ENCODE results near the gene SORL1-AS1.

SORL1-AS1 gene

DNA sequence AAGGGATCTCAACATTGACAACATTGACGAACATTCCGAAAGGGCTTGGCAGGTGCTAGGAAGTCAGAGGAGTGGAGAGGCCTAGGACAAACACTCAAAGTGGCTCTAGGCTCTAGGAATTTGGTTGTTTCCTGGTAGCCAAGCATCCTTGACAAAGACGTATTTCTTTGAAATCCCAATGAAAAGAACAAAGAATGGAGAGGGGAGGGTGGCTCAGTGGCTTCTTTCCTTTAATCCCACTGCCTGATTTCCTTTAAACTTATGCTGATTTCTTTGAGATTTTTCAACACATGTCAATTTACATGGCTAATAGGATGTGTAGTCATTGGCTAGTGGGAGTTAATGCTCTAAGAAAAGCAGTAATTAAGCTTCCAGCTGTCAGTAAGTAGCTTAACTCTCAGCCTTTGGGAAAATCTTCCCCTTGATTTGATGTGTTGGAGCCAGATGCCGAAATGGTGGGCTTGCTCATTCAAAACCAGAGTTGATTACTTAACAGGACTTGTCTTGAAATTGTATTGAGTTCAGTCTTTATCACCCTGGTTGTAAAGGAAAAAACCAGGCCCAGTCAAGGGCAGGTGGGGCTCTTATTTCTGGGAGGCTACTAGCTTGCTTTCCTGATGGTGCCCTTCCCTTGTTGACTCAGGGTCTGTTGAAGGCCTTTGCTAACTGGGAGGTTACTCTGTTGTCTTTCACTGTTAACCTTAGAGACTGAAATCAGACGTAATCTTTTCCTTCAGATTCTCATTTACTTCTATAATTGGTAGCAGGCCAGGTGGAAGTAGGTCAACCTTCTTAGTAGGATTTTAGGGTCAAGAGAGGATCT is 44.6 kb upstream of the SORL1-AS1 start:
- no peak for TF ChIP-seq POLR2A (IDR thresholded peaks at IDR 0.05)
- TF ChIP-seq, protein P1, sequence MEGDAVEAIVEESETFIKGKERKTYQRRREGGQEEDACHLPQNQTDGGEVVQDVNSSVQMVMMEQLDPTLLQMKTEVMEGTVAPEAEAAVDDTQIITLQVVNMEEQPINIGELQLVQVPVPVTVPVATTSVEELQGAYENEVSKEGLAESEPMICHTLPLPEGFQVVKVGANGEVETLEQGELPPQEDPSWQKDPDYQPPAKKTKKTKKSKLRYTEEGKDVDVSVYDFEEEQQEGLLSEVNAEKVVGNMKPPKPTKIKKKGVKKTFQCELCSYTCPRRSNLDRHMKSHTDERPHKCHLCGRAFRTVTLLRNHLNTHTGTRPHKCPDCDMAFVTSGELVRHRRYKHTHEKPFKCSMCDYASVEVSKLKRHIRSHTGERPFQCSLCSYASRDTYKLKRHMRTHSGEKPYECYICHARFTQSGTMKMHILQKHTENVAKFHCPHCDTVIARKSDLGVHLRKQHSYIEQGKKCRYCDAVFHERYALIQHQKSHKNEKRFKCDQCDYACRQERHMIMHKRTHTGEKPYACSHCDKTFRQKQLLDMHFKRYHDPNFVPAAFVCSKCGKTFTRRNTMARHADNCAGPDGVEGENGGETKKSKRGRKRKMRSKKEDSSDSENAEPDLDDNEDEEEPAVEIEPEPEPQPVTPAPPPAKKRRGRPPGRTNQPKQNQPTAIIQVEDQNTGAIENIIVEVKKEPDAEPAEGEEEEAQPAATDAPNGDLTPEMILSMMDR (IDR thresholded peaks at IDR 0.05), result no peak
- intact Hi-C loops (cut with DNase I), result no loop called here
- Histone ChIP-seq H3K27ac (no peak overlapping the region), H3K36me3 (replicated peaks in 1 of 2; ENCODE audit: insufficient read depth in 1 of 2, low read depth in 2 of 2) (no peaks in the 10 kb centered on the region), H3K9me3 (no peaks in the 10 kb centered on the region), H3K4me3 (no peak overlapping the region), H3K27me3 (no peaks in the 10 kb centered on the region), H3K4me1 (no peaks in the 10 kb centered on the region)
- ATAC-seq (no peak), DNase-seq (no peak)
- 69 to 79% methylated on average over 5 of the region's 5 CpGs for WGBS, 2 donors

DNA sequence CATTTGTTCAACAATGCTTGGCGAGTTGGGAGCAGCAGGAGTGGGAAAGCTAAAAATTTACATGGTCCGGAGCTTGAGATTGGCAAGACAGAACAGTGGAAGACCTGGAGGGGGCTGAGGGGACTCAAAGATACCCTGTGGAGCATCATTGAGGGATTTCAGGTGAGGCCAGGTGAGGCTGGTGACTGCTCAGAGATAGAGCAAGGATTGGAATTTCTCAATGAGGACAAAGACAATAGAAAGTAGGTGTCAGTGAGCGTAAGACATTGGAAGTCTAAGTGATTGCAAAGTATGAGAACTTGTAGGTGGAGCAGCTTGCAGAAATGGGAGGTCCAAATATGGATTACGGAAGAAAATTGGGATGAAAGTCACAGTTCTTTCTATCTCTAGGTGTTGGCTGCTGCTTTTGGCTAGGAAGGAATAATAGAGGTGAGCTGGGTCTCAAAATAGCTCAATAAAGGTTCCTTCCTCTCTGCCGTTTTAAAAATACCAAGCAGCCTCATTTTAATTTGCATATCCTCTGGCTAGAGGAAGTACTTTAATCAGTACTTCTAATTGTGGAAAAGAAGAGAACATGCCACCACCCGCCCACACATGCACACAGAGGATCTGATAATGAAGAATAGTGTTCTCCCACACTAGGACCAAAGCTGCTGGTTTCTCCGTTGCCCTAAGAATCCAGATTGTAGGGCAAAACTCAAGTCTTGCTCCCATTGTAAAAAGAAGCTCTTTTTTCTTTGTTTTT is 41.8 kb upstream of the SORL1-AS1 start:
- Histone ChIP-seq H3K27me3 (no peaks in the 10 kb centered on the region), H3K36me3 (replicated peaks in 1 of 2; ENCODE audit: insufficient read depth in 1 of 2, low read depth in 2 of 2) (no peaks in the 10 kb centered on the region), H3K4me1 (no peaks in the 10 kb centered on the region), H3K4me3 (no peak overlapping the region), H3K9me3 (no peaks in the 10 kb centered on the region), H3K27ac (no peak overlapping the region)
- ATAC-seq, result no peak
- WGBS, 2 donors, result 68 to 75% methylated on average over 7 of the region's 7 CpGs
- DNase-seq, result no peak
- intact Hi-C loops (cut with DNase I), result no loop called here
- TF ChIP-seq, protein P1 (IDR thresholded peaks at IDR 0.05), result no peak
- TF ChIP-seq POLR2A (IDR thresholded peaks at IDR 0.05), result no peak

GRCh38 chr11:121489823-121490222 is 37.1 kb upstream of the SORL1-AS1 start:
- intact Hi-C loops (cut with DNase I), result no loop called here
- TF ChIP-seq POLR2A (IDR thresholded peaks at IDR 0.05), result no peak
- TF ChIP-seq, protein P1 (IDR thresholded peaks at IDR 0.05), result no peak
- ATAC-seq (no peak), DNase-seq (no peak)
- Histone ChIP-seq H3K4me3 (no peak overlapping the region), H3K4me1 (no peaks in the 10 kb centered on the region), H3K27ac (no peak overlapping the region), H3K36me3 (replicated peaks in 1 of 2; ENCODE audit: insufficient read depth in 1 of 2, low read depth in 2 of 2) (no peaks in the 10 kb centered on the region), H3K9me3 (no peaks in the 10 kb centered on the region), H3K27me3 (no peaks in the 10 kb centered on the region)
- 74 to 100% methylated on average over 2 of the region's 2 CpGs for WGBS, 2 donors

GRCh38 chr11:121488641-121489040 is 35.9 kb upstream of the SORL1-AS1 start:
- Histone ChIP-seq H3K27ac (no peak overlapping the region), H3K36me3 (replicated peaks in 1 of 2; ENCODE audit: insufficient read depth in 1 of 2, low read depth in 2 of 2) (no peaks in the 10 kb centered on the region), H3K9me3 (no peaks in the 10 kb centered on the region), H3K4me1 (no peaks in the 10 kb centered on the region), H3K27me3 (no peaks in the 10 kb centered on the region), H3K4me3 (no peak overlapping the region)
- 77 to 84% methylated on average over 6 of the region's 6 CpGs for WGBS, 2 donors
- ATAC-seq (no peak), DNase-seq (no peak)
- TF ChIP-seq, protein P1 (IDR thresholded peaks at IDR 0.05), result no peak
- no peak for TF ChIP-seq POLR2A (IDR thresholded peaks at IDR 0.05)
- intact Hi-C loops (cut with DNase I), result no loop called here
